SK-N-MC (cell line): ENCODE results near the gene PARP12.

Experiments
- DNase-seq: peaks from one replicate; pipeline ENCODE4 v3.0.0-alpha.2; 2011; ENCODE audit warnings: low read depth, low spot score
- H3K27ac ChIP-seq: fragments of 200-600 bp; sonication (generic); 2 replicates; pipeline ENCODE4 v1.5.1; 2016; ENCODE audit warnings: mixed run types
- H3K36me3 ChIP-seq: fragments of 200-600 bp; sonication (generic); 2 replicates; pipeline ENCODE4 v1.6.1; 2017; ENCODE audit warnings: antibody characterized with exemption, low read length, mixed read lengths; ENCODE audit not compliant: insufficient read depth
- H3K4me3 ChIP-seq: fragments of 200-600 bp; sonication (generic); 2 replicates; pipeline ENCODE4 v1.5.1; 2016
- H3K9ac ChIP-seq: fragments of 200-600 bp; sonication (generic); 2 replicates; pipeline ENCODE4 v1.8.0; 2017; ENCODE audit warnings: mixed run types, mixed read lengths; ENCODE audit not compliant: insufficient read length
- H3K9me3 ChIP-seq: fragments of 200-600 bp; sonication (generic); 2 replicates; pipeline ENCODE4 v1.6.1; 2017; ENCODE audit warnings: low read depth, mild to moderate bottlenecking, antibody characterized with exemption, low read length, moderate library complexity, mixed read lengths
- EZH2 ChIP-seq: fragments of 200-600 bp; sonication (generic); IDR thresholded peaks from one replicate; pipeline ENCODE4 v1.6.1; 2017; ENCODE audit warnings: antibody characterized with exemption
- FOXP2 ChIP-seq: optimal IDR thresholded peaks from 2 replicates; pipeline ENCODE3; 2011; ENCODE audit warnings: mild to moderate bottlenecking, moderate library complexity; ENCODE audit not compliant: insufficient read depth; ENCODE audit errors: extremely low read length, control extremely low read depth
- POLR2AphosphoS5 ChIP-seq: IDR thresholded peaks from 2 replicates; pipeline ENCODE4 v1.6.1; 2012; ENCODE audit warnings: mild to moderate bottlenecking, low read depth, low read length, borderline replicate concordance

The PARP12 gene

DNA sequence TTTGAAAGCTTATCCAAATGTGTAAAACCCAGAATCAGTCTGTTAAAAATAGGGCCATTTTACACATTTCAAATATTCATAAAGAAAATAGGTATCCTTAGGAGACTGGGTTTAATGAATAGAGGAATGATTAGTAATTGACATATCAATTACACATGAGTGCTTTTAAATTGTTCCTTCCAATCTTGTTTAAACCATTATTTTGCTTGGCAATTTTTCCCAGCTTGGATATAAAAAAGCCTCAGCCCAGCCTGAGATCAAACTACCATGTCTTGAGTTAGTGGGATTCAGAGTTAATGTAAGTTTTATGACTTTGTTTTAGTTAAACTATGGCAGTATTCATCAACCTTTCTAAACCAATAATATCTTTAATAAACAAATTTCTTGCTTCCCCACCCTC lies 28.3 kb downstream of the PARP12 start:
- H3K36me3 ChIP-seq, result no peaks in the 10 kb centered on the region
- no peak for DNase-seq

DNA sequence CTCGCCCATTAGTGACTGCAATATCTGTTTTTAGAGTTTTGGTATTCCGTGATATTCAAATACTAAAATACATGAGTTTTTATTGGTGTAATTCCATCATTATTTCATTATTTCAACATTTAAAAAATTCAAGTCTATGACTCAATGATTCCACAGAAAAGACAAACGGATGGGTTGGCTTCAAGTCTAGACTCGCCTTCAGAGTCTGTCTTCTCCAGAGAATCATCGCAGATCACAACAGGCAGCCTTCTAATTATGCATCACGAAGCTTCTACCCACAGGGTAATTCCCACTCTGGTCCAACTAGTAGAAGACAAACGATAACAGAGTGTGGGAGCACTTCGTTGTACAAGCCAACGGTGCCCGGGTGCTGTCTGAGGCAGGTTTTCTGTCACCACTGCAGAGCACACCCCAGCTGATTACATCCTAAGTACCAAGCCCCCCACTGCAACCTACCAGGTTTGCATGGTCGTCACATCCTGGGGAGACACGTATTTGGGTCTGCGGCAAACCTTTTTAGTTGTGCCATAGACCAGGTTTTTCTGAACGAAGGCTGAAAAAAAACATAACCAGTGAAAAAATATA lies 28.9 kb downstream of the PARP12 start:
- TF ChIP-seq POLR2AphosphoS5 (no peak), EZH2 (no peak), FOXP2 (no peak)
- Histone ChIP-seq H3K27ac (no peak overlapping the region), H3K36me3 (no peaks in the 10 kb centered on the region), H3K4me3 (no peak overlapping the region), H3K9me3 (no peaks in the 10 kb centered on the region), H3K9ac (no peak overlapping the region)
- no peak for DNase-seq

More for the DNA sequence above, 28.3 kb downstream of the PARP12 start:
- Histone ChIP-seq H3K9ac (no peak overlapping the region), H3K4me3 (no peak overlapping the region), H3K9me3 (no peaks in the 10 kb centered on the region), H3K27ac (no peak overlapping the region)
- TF ChIP-seq POLR2AphosphoS5 (no peak), FOXP2 (no peak), EZH2 (no peak)

DNA sequence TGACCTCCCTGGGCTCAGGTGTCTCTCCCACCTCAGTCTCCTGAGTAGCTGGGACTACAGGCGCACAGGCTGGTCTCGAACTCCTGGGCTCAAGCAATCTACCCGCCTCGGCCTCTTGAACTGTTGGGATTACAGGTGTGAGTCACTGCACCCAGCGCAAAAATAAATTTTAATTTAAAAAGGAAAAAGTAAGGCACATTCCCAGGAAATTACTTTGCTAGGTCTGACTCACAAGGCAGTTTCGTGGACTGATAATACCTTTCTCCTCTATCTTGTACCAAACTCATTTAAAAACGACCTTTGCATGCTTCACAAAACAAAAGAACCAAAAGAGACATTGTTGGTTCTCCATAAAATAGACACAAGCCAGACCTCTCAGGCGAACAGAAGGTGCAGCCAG lies 29.7 kb downstream of the PARP12 start:
- H3K4me3 ChIP-seq, result no peak overlapping the region
- no peaks in the 10 kb centered on the region for H3K9me3 ChIP-seq
- no peak overlapping the region for H3K27ac ChIP-seq
- no peak overlapping the region for H3K9ac ChIP-seq
- DNase-seq, result no peak
- H3K36me3 ChIP-seq, result no peaks in the 10 kb centered on the region
- TF ChIP-seq EZH2, result no peak
- no peak for TF ChIP-seq POLR2AphosphoS5
- no peak for TF ChIP-seq FOXP2

DNA sequence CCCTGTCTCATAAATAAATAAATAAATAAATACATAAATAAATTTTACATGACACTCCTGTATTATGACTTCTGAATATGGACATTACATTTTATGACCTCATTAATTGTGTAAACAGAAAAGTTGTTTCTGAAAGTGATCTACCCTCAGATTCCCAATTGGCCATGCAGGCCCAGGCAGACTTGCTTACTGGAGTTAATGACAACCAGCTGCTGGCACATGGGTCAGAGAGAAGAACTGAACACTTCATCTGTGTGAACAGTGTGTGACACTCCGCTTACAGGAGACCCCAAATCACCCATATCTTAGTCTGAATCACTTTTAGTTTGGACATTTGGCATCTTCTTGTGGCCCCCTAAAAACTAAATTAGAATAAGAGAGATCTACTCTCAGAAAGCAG lies 31.4 kb downstream of the PARP12 start:
- no peak overlapping the region for H3K4me3 ChIP-seq
- H3K36me3 ChIP-seq, result no peaks in the 10 kb centered on the region
- H3K9ac ChIP-seq, result no peak overlapping the region
- DNase-seq, result no peak
- no peaks in the 10 kb centered on the region for H3K9me3 ChIP-seq
- no peak overlapping the region for H3K27ac ChIP-seq
- TF ChIP-seq EZH2, result no peak

GRCh38 chr7:140029072-140029471 lies 33.7 kb downstream of the PARP12 start:
- no peak for TF ChIP-seq POLR2AphosphoS5
- no peak for TF ChIP-seq FOXP2
- no peak for TF ChIP-seq EZH2
- H3K36me3 ChIP-seq, result no peaks in the 10 kb centered on the region

DNA sequence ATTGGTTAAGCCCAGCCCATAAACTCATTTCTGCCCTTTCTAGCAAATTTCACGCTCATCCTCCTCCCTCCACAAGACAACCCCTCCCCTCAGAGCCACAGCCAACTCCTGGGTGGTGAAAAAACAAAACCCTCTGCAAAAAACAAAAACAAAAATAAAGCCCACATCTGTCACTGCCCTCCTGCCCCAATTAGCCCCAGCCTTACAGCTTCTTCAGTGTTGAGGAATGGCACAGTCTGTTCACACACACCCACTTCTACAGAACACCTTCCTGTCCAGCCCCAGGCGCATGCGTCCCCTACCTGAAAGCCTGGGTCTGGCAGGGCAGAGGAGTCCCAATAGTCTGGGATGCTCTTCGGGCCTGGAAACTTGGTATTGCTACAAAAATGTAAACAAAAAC lies 34.4 kb downstream of the PARP12 start:
- TF ChIP-seq FOXP2 (no peak), EZH2 (no peak), POLR2AphosphoS5 (no peak)

More at GRCh38 chr7:140029072-140029471, 33.7 kb downstream of the PARP12 start:
- Histone ChIP-seq H3K9ac (no peak overlapping the region), H3K27ac (no peak overlapping the region), H3K4me3 (no peak overlapping the region), H3K9me3 (no peaks in the 10 kb centered on the region)
- DNase-seq, result no peak

DNA sequence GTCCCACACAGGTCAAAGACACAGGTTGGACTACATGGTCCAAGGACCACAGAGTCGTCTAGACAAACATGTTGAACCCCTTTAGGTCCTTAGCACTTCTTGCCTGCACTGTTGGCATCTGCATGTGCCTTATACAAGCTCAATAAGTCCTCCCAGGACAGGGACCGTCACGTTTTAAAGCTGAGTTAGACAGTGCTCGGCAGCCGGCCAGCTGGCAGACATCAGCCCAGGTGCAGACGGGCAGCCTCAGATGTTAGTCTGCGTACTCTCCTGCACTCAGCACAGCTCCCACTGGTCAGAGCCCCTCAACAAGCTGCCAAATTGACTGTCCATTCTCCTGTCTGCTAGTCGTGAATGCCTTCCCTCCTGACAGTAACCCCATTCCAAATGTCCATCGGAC lies 34.9 kb downstream of the PARP12 start:
- Histone ChIP-seq H3K9me3 (no peaks in the 10 kb centered on the region), H3K9ac (no peak overlapping the region), H3K36me3 (no peaks in the 10 kb centered on the region), H3K4me3 (no peak overlapping the region), H3K27ac (no peak overlapping the region)
- no peak for DNase-seq
- TF ChIP-seq POLR2AphosphoS5, result no peak
- TF ChIP-seq EZH2, result no peak

More for the DNA sequence above, 34.4 kb downstream of the PARP12 start:
- H3K9ac ChIP-seq, result no peak overlapping the region
- no peaks in the 10 kb centered on the region for H3K9me3 ChIP-seq
- DNase-seq, result no peak
- H3K36me3 ChIP-seq, result no peaks in the 10 kb centered on the region
- H3K4me3 ChIP-seq, result no peak overlapping the region
- no peak overlapping the region for H3K27ac ChIP-seq

DNA sequence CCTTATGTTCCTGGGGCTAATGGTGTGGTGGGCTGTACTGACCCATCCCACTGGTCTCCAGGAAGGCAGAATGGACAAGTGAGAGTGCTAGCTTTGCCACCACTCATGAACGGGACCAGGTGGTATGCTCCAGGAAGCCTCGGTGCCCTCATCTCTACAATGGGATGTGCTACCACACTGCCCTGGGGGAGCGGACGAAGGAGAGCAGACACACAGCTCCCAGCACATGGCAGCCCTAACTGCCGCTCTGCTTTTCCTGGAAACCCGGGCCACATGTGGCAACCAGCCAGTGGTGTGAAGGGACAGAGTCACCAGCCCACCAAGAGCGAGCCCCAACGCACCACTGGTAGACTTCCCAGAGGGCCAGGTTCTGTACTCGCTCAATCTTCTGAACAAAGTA lies 35.8 kb downstream of the PARP12 start:
- no peaks in the 10 kb centered on the region for H3K36me3 ChIP-seq

GRCh38 chr7:140025814-140026433 lies 36.8 kb downstream of the PARP12 start:
- Histone ChIP-seq H3K9me3 (no peaks in the 10 kb centered on the region), H3K27ac (no peak overlapping the region), H3K36me3 (no peaks in the 10 kb centered on the region), H3K9ac (no peak overlapping the region), H3K4me3 (no peak overlapping the region)
- no peak for TF ChIP-seq FOXP2
- TF ChIP-seq EZH2, result no peak
- no peak for TF ChIP-seq POLR2AphosphoS5
- no peak for DNase-seq

More for the DNA sequence above, 35.8 kb downstream of the PARP12 start:
- no peak for TF ChIP-seq POLR2AphosphoS5
- TF ChIP-seq FOXP2, result no peak
- no peak for TF ChIP-seq EZH2
- Histone ChIP-seq H3K9me3 (no peaks in the 10 kb centered on the region), H3K27ac (no peak overlapping the region), H3K4me3 (no peak overlapping the region), H3K9ac (no peak overlapping the region)
- DNase-seq, result no peak
